Stimulated activated naive CD8-positive, alpha-beta T cell treated with anti-CD3 and anti-CD28 coated beads, Interleukin-15, Interleukin-2, amounts not matched to agents 100 U/mL and 50 U/mL, for 24 hours (primary cell): ENCODE results near the gene CRYBB2.
"Not testable (repeated sequence)": the region's sequence is repeated elsewhere in the genome, so short reads cannot be mapped to it uniquely, and the experiment has no call there.

ENCODE experiments used
- ATAC-seq: fragments of 150-1000 bp; cut with Tn5 transposase; one replicate; pipeline ENCODE4 v1.10.0; 2021
- DNase-seq: peaks from one replicate; pipeline ENCODE4 v3.0.0; 2021

The CRYBB2 gene

DNA sequence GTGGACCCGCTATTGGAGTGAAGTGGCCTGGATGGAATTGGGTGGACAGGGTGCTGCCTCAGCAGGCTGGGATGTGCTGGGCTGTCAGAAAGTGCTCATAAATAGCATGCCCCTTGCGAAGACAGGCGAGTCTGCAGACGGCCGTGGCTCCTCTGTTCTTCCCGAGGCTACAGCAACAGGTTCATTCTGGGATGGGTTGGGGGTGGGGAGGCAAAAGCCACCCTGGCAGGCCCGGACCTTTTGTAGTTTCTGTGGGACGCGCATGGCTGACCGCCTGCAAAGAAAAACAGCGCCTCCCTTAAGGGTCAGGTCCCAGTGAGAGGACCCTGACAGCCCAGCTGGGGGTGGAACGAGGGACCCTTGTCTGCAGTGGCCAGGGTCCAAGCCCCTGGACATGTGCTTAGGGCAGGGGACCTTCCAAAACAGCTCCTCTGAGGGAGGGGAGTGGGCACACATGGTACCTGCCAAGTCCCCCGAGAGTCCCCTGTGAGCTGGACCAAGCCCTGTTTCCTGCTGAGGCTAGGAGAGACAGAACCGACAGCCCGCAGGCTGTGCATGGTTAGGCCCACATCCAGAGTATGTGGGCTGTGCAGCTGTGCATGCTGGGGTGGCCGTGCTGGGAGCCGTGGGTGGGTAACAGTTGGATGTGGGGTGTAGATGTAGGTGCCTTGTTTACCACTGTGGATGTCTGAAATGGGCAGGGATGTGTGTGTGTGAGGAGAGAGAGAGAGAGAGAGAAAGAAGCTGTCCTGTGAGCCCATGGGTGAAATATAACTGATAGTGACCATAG lies 19.5 kb upstream of the CRYBB2 start, which contains the start of gene CRYBB3:
CRYBB3 (plus strand) TSS at position 128 of the 790 bp plus-strand sequence. CDS start 1,539 bp downstream, outside the sequence.
- DNase-seq (no peak), ATAC-seq (no peak)

GRCh38 chr22:25200967-25201366 lies 18.5 kb upstream of the CRYBB2 start:
- no peak for ATAC-seq
- no peak for DNase-seq

DNA sequence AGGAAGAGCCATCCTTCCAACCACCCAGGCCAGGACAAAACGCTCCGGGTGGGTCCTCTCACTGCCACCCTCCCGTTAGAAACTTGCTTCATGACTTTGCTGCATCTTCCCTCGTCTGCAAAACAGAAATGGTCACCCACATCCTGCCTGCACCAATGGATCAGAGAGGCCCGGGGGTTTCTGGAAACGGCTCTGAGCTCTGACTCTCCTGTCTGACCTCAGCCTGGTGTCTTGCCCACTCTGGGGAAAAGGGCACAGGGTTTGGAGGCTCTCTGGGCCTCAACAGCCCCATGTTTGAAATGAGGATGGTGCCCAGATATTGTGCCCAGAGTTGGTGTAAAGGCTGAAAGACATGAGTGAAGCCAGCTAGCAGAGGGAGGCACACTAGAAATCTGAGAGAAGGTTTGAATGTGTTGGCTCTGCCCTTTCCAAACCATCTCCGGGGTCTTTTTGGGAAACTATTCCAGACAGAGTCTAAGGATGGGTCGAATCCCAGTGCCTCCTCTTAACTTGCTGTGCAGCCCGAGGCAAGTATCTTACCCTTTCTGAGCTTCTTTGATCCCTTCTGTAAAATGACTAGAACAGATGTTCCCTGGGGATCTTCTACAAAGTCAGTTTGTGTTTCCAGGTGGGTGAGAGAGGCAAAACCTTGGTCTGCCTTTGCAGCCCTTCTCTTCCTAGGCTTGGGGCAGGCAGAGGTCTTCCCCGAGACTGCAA lies 17.7 kb upstream of the CRYBB2 start:
- DNase-seq (no peak), ATAC-seq (no peak)

GRCh38 chr22:25202290-25202921 lies 17.0 kb upstream of the CRYBB2 start:
- no peak for ATAC-seq
- peak; percentile 66 for DNase-seq

- DNase-seq (no peak), ATAC-seq (no peak)
These were observed 16.4 kb upstream of the CRYBB2 start for GRCh38 chr22:25203082-25203481.

- not testable (repeated sequence) for DNase-seq, ATAC-seq
These were observed 14.9 kb upstream of the CRYBB2 start for GRCh38 chr22:25204547-25204946.

- no peak for DNase-seq
- no peak for ATAC-seq
These were observed 13.6 kb upstream of the CRYBB2 start for GRCh38 chr22:25205847-25206246.

GRCh38 chr22:25206998-25207397 lies 12.4 kb upstream of the CRYBB2 start:
- ATAC-seq: no peak
- no peak for DNase-seq

DNA sequence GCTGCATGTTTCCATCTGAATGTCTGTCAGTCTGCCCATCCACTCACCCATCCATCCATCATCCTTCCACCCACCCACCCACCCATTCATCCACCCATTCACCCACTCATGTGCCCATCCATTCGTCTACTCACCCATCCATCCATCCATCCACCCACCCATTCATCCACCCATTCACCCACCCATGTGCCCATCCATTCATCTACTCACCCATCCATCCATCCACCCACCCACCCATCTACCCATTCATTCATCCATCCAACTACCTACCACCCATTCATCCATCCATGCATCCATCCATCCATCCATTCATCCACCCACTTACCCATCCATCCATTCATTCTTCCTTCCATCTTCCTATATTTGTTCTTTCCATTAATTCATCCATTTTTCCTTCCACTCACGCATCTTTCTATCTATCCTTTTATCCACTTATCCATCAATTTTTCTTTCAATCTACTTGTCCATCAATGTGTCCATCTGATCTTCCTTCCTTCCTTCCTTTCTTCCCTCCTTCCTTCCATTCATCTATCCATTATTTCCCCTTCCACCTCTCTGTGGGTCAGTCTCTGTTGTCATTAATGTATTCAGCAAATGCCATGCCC lies 11.8 kb upstream of the CRYBB2 start:
- no peak for ATAC-seq

GRCh38 chr22:25208328-25208727 lies 11.1 kb upstream of the CRYBB2 start:
- ATAC-seq (no peak), DNase-seq (no peak)

More for the DNA sequence above, 11.8 kb upstream of the CRYBB2 start:
- no peak for DNase-seq

GRCh38 chr22:25208743-25209505 lies 10.5 kb upstream of the CRYBB2 start:
- ATAC-seq: no peak

DNA sequence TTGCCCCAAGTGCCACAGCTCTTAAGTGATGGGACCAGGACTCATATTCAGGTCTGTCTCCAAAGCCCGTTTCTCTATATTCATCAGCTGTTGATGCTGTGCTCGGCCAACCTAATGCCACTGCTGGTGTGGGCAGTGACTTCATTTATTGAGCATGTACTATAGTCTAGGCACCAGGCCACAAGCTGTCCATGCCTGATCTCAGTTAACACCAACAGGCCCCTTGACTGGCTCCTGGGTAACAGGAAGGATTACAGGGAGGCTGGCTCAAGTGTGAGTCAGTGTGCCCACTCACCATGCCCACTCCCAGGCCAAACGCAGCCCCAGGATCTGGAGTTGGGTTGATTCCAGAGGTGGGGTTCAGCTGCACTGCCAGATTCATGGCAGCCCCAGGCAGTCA lies 8.6 kb upstream of the CRYBB2 start:
- no peak for DNase-seq
- ATAC-seq: no peak

More at GRCh38 chr22:25208743-25209505, 10.5 kb upstream of the CRYBB2 start:
- DNase-seq: no peak

GRCh38 chr22:25212337-25212736 lies 7.1 kb upstream of the CRYBB2 start:
- DNase-seq: no peak
- ATAC-seq: no peak

GRCh38 chr22:25213221-25213620 lies 6.2 kb upstream of the CRYBB2 start:
- ATAC-seq (no peak), DNase-seq (no peak)

DNA sequence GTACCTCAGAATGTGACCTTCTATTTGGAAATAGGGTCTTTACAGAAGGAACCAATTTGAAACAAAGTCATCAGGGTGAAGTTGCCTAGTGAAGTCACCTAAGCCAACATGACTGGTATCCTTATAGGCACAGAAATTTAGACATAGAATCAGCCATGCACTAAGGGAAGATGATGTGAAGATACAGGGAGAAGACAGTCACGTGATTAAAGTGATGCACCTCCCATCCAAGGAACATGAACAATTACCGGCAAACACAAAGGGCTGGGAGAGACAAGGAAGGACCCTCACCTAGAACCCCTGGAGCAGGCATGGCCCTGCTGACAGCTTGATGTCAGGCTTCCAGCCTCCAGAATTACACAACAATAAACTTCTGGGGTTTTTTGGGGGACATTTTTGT lies 3.2 kb upstream of the CRYBB2 start:
- no peak for DNase-seq
- ATAC-seq: no peak

GRCh38 chr22:25219948-25220442 lies 556 bp downstream of the CRYBB2 start:
- DNase-seq (no peak), ATAC-seq (no peak)

GRCh38 chr22:25221790-25222189 lies 2.4 kb downstream of the CRYBB2 start:
- ATAC-seq (no peak), DNase-seq (no peak)

- DNase-seq (no peak), ATAC-seq (no peak)
These were observed 3.9 kb downstream of the CRYBB2 start for GRCh38 chr22:25223269-25223850.

GRCh38 chr22:25228822-25229221 lies 9.4 kb downstream of the CRYBB2 start:
- no peak for ATAC-seq
- DNase-seq: no peak

- DNase-seq, ATAC-seq: not testable (repeated sequence)
These were observed 11.3 kb downstream of the CRYBB2 start for GRCh38 chr22:25230760-25231159.

- DNase-seq: no peak
- no peak for ATAC-seq
These were observed 12.9 kb downstream of the CRYBB2 start for GRCh38 chr22:25232301-25232700.
